Inflammatory macrophage treated with lipopolysaccharide for 1 hour (primary cell): Measurements from ENCODE around the gene CFAP206.
A peak's percentile ranks its signal among the peaks of the same experiment; 100 is the strongest.
"Not testable (repeated sequence)": the region's sequence is repeated elsewhere in the genome, so short reads cannot be mapped to it uniquely, and the experiment has no call there.

Source experiments
- DNase-seq, 2 donors: peaks; one replicate each; pipeline ENCODE4 v3.0.0-alpha.2; 2020 to 2022

CFAP206 gene

DNA sequence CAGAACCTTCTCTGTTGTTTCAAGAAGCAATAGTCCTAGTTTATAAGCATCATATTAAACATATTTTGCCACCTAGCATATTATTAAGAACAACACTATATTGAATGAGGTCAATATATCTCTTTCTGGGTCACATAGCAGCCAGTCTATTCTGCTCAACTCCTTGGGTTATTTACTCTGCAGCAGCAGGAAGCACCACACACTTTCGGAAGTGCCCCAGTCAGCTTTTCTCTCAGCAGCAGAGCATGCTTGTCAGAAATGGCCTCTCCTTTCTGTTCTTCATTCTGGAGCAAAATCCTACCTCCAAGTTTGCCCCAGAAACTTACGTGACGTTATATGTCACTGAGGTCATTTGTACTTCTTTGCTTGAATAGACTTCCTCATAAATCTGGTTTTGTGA is 22.7 kb downstream of the CFAP206 start:
- DNase-seq: no peak

DNA sequence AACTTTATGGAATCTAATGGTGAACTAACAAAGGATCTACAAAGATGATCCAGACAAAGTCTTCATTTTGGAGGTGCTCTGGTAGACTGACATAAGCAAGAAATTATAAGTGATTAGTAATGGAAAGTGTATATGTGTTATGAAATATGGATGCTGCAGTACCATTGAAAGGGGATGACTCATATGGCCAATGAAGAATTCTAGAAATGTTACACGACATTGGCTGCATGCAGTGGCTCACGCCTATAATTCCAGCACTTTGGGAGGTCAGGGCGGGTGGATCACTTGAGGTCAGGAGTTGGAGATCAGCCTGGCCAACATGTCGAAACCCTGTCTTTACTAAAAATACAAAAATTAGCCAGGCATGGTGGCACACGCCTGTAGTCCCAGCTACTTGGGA is 23.5 kb downstream of the CFAP206 start:
- no peak for DNase-seq

DNA sequence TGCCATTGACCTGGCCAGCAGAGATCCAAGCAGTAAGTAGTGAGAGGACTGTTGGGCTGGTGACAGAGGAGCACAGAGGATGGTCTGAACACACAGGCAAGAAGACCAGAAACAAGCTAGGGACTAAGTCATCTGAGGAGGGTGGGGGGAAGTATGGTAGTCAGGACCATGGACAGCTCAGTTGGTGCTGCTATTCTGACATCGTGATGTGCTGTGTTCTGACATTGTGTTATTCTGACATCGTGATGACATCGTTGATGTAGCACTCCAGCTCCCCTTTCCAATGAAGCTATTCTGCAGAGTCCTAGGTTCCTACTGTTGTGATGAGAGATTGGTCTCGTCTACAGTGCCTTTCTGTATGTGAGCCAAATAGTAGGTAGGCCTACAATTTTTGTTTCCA is 28.7 kb downstream of the CFAP206 start:
- DNase-seq: peak; percentile 28 to 55

DNA sequence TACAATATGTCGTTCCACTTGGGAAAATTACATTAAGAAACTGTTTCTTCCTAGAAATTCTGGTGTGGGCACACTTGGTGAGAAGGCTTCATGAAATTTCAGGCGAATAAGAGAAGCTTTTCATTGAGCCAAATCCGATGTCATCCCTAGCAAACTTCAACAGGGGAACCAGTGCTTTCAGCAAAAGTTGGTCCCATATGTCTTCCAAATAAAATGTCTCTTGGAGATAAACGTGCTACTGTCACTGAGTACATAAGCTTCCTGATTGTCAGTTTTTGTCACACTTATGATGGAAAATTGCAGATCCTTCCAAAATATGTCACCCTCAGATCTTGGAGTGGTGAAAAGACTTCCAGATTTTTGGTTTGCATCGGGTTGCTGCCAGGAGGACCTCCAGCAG is 33.9 kb downstream of the CFAP206 start:
- no peak for DNase-seq

DNA sequence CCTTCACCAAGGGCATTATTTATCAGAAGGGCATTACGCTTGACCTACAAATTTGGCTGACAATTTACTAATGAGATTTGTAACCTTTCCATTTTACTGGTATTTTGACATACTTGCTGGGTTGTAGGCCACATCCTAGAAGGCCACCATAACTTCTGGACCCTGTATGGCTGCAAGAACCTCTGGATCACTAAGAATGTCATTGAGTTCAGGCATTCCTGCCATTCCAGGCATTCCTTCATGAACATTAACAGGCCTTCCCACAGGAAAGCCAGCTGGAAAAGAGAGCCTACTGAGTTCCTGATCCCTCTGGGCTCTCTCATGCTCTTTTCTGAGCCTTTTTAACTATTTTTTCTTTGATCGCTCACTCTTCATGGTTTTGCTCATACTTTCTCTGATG is 36.6 kb downstream of the CFAP206 start:
- DNase-seq: no peak

DNA sequence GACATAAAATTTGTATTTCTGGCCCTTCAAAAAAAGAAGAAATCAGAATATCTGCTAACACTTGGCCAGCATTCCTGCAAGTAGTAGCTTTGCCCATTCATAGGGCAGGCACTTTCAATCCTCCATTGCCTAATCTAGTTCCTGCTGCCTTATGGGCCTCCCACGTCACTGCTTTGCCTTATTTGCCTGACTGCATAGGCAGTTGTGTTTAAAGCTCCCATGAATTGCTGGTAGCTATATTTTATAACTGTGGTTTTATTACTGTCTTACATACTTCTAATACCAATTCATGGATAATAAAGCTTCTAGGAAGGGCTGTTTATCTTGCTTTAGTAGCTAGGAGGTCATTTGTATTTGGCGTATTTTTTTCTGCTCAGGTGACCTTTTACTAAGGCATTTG is 57.3 kb downstream of the CFAP206 start:
- DNase-seq: no peak

DNA sequence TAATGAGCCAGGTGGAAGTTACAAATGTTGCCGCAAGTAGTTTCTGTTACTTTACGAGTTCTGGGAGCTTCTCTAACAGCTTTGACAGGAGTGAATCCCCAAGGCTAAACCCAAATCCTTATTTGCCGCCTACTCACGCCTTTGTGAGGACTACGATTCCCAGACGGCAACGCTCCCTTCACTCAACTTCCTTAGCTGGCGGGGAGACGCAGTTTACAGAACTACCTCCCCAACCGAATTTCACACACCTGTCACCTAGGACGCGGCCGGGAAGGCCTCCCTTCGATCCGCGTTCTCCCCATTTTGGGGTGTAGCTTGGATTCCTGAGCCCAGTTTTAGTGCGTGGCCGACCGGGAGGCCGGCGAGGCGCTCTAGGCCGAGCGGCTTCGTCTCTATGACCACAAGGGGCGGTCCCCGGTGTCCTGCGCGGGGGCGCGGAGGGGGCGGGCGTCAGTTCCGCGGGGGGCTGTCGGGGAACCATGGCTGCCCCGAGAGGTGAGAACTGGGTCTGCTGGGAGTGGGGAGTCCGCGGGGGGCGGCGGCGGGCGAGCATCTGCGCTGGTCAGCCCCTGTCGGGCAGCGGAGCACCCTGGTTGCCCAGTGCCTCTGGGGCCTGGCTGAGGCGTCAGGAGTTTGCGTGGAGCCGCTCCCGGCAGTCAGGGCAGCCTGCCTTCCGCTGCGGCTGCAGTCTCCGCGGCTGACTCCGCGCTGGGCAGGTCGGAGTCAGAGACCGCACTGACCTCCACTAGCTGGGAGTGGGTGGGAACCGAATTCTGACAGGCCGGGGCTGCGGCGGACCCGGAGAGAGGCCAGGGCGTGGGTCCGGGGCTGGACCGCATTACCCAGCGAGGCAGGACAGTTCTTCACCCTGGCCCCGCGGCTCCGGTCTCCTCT is 65.0 kb downstream of the CFAP206 start, which contains the start of gene SLC35A1:
Gene SLC35A1 (plus strand): TSS at position 450 of the 894 bp plus-strand sequence. CDS start 30 bp downstream, at position 480.
- DNase-seq: peak; percentile 73 to 79

DNA sequence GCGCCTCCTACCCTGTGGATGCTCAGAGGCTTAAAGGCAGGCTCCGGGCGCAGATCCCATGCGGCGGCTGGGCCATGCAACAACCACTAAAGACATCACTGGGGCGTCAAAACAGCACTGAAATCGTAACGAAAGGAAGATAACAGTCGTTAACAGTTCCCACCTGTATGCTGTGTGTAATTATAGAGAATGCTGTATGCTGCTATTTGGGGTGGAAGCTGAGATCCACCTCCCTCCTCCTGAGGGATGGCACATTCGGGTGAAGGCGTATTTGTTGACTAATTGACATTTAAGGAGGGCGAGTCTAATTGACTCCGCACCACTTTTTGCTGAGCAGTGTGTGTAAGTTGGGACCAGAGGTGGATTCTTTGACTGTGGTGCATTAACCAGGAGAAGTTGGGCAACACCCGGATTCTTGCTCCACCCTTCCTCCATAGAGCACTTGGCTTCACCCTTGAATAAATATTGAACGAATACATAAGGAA is 65.7 kb downstream of the CFAP206 start:
- peak; percentile 23 to 40 for DNase-seq

DNA sequence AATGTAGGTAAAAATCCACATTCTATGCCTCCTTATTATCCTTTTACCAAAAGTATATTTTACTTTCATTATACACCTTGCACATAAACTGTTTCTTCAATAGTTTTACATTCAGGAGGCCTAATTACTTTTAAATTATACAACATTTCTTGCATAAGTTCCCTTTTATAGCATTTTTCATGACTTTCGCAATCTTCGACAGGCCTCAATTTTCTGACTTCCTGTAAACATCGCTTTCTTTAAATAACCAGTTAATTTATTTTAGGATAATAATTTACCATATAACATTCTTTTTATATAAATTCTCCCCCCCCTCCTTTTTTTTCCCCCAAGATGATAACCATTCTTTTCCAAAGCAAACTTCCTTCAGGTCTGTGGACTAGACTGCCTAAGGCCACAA is 74.2 kb downstream of the CFAP206 start:
- DNase-seq: peak; percentile 47 to 76

DNA sequence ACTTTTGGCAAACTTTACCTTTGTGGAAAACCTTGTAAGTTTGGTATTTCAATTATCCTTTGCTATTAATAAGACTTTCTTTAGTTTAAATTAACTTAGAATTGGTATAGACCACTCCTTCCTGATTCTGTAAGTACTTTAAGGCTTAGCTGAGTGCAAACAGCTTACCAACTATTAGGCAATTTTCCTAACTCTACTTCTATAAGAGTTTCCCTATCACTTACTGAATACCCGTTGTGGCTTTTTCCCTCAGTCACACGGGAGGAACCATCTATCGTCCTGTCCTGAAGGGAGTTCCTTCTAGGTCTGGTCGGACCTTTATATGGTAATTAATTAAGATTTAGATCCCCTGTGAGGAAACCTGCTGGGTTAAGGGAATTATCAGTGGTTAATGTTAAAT is 74.6 kb downstream of the CFAP206 start:
- peak; percentile 59 to 71 for DNase-seq

DNA sequence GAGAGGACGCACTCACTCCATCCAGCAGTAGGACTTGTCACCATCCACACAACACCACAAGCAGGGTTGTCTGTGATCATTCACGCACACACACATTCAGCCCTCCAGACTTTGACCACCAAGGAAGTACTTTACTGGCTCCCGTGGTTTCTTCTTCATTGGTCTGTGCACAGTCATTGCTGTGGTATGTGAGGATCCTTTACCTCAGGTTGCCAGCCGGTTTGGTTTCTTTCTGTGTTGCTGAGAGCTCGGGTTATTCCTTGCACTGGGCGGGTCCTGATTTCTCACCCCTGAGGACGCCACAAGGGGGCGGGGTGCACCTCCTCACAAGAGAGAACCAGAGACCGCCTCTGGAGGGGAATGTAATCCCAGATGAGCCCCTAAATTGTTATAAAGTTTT is 76.2 kb downstream of the CFAP206 start:
- peak in 1 of 2 donors; percentile 13 for DNase-seq

DNA sequence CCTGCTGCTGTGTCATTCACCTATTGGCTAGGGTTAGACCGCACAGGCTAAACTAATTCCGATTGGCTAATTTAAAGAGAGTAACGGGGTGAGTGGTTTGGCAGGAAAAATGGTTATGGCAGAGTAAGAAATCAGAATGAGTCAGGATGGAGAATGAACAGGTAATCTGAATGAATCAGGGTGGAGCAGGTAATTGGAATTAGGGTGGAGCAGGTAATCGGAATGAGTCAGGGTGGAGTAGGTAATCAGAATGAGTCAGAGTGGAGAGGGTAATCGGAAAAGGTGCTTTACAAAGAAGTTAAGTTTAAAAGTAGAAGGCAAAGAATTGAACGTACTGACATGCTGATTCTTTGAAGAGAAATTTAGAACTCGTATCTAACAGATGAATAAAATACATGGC is 76.7 kb downstream of the CFAP206 start:
- DNase-seq: no peak

DNA sequence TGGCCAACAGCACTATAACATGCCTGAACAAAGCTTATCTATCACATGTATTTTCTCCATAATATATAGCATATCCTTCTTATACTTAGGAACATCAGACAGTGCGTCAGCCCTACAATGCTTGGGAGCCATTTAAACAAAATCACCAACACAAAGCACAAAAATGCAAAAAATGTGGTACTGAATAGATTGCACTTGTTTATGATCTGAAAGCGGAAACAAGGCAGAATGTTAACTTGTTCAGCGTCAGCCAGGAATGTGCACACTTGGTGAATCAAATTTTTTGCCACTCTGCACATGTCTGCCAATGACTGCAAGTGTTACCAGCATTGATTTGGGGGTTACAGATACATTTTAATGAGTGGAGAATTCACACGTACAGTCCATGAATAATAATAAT is 79.8 kb downstream of the CFAP206 start:
- no peak for DNase-seq

DNA sequence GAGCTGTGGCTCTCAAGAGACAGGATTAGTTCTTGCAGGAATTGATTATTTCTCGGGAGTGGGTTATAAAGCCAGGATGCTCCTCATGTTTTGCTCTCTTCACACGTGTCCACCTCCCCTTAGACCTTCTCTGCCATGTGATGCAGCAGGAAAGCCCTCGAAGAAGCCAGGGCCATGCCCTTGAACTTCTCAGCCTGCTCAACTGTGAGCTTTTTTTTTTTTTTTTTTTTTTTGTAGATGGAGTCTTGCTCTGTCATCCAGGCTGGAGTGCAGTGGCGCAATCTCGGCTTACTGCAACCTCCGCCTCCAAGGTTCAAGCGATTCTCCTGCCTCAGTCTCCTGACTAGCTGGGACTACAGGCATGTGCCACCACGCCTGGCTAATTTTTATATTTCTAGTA is 81.6 kb downstream of the CFAP206 start:
- DNase-seq: not testable (repeated sequence)

DNA sequence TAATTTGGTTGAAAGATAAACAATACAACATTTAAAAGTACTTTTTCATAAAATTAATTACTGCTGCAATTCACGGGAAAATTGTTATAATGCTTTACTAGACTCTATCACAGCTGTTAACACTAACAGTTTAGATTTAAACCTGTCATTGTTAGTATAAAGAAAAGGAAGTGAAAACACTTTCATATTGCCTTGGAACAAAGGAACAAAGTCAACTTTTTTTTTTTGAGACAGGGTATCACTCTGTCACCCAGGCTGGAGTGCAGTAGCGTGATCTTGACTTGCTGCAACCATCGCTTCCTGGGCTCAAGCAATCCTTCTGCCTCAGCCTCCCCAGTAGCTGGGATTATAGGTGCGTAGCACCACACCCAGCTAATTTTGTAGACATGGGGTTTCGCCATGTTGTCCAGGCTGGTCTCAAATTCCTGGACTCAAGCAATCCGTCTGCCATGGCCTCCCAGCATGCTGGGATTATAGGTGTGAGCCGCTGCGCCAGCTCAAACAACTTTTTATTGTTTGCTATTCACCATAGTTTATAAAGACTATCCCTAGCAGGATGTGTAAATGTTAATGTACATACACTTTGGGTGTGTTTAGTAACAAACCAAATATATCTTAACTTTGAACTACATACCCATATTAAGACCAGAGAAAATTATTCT is 87.1 kb downstream of the CFAP206 start:
- no peak for DNase-seq

DNA sequence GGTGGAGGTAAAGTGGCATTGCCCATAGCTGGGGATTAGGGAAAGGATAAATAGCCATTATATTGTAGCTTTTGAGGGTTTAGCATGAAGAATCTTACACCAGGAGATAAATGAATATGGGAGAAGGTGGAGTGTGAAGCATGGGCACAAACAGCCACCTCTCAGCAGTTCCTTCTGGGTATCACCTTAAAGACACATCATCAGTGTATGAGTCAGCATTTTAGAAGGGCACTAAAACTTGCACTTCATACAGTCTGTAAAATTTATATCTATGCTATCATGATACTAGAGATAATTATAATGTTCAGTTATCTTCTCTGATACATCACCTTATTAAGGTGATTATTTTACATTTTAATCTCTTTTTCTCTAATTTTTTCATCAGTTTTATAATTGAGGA is 90.3 kb downstream of the CFAP206 start:
- no peak for DNase-seq

DNA sequence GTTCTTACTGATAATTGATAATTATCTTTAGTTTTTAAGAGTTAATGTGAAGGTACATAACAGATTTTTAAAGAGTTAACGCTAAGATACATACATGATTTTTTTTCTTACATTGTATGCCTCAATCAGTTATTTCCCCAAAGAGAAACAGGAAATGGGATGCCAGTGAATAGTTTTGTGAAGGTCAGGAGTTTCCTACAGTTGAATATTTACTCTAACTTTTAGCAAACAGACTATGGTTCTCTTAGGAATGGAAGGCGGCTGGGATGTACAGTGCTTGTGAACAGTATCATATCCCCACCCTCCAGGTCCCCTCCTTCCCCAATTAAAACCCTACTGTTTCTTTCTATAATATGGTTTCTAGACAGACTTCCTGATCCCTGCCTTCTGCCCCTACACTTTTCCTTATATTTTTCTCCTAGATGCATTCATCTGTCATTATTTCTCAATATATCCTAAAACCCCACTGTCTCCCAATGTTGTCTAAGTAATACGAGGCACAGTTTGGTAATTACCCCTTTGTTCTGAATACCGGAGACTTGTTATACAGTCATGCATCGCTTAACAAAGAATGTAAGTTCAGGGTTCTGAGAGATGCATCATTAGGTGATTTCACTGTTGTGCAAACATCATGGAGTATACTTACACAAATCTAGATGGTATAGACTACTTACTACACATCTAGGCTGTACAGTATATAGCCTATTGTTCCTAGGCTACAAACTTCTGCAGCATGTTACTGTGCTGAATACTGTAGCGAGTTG is 94.2 kb downstream of the CFAP206 start:
- DNase-seq: no peak

DNA sequence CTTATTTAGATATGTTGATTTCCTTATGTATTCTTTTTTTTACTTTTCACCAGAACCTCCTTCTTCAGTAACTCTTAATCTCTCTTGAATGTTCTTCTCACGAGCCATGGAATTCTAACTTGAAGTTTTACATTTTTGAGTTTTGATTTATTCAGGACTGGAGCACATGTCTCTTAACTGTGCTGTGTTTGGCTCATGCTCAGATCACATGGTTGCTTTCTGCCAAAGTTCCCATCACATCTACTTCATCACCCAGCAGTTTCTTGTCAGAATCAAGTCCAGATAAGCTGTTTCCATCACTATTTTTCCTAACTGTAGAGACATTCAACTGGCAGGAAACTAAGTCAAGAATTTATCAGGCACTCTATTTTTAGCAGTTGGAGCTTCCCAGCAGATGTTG is 96.7 kb downstream of the CFAP206 start:
- no peak for DNase-seq
